Measurements from ENCODE around the gene SYTL5.

Gene SYTL5

DNA sequence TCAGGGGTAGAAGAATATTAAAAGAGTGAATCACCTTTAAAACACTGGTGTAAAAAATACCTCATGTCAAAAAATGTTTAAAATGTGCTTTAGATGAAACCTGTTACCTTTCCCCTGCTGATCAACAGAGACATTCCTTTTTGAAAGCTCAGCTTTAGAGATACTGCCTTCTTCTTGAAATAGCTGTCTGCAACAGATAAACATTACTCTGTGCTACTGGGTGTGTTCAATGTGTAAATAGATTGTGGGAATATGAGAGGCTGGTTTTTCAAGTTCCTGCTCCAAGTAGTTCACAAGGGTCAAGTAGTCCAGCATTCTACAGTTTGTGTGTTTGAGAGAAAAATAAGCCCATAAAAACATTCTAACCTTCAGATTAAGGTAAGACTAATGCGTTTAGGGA, at the start of gene SYTL5:
TSS of gene SYTL5 (plus strand) at position 263 of the 400 bp plus-strand sequence. CDS start 27,337 bp downstream, outside the sequence.
- no peak within 1 kb of the TSS for H3K4me3 ChIP-seq
- TF ChIP-seq FOXP2 (optimal IDR thresholded peaks at IDR 0.05; ENCODE audit: control extremely low read depth, extremely low read length, insufficient read depth): no peak
- H3K27ac ChIP-seq: no peak within 1 kb of the TSS
- H3K36me3 ChIP-seq (ENCODE audit: insufficient read depth, low read length): no peaks in the 10 kb centered on the region
- no peak for DNase-seq (ENCODE audit: low read depth, low spot score)
- H3K9me3 ChIP-seq (ENCODE audit: low read depth, low read length): no peaks in the 10 kb centered on the region
- no peak within 1 kb of the TSS for H3K9ac ChIP-seq (ENCODE audit: insufficient read length)

DNA sequence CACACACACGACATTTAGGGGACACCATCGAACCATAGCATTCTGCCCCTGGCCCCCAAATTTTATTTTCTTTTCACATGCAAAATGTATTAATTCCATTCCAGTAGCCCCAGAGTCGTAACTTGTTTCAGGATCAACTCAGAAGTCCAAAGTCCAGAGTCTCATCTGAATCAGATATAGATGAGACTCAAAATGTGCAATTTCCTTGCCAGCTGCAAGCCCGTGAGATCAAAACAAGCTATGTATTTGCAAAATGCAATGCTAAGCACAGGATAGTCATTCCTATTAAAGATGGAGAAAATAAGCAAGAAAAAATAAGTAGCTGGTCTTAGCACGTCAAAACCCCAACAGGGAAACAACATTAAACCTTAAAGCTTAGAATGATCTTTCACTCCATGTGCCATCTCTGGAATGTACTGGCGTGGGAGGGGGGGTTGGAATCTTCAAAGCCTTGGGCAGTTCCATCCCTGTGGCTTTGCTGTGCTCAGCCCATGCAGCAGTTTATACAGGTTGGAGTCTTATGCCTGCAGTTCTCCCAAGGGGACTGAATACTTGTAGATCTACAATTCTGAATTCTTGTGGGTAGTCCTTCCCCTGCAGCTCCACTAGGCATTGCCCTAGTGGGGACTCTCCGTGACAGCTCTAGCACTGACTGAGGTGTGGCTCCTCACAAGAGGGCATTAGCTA, 47.7 kb upstream of the SYTL5 start:
- Histone ChIP-seq H3K9me3 (ENCODE audit: low read depth, low read length) (no peaks in the 10 kb centered on the region), H3K27ac (no peak overlapping the region), H3K9ac (ENCODE audit: insufficient read length) (no peak overlapping the region), H3K36me3 (ENCODE audit: insufficient read depth, low read length) (no peaks in the 10 kb centered on the region), H3K4me3 (peak overlapping the region; percentile 33)
- no peak for TF ChIP-seq EZH2 (IDR thresholded peaks at IDR 0.05)
- no peak for TF ChIP-seq POLR2AphosphoS5 (IDR thresholded peaks at IDR 0.05; ENCODE audit: borderline replicate concordance, low read depth, low read length)
- TF ChIP-seq FOXP2 (optimal IDR thresholded peaks at IDR 0.05; ENCODE audit: control extremely low read depth, extremely low read length, insufficient read depth): no peak
- peak; percentile 16 for DNase-seq (ENCODE audit: low read depth, low spot score)

DNA sequence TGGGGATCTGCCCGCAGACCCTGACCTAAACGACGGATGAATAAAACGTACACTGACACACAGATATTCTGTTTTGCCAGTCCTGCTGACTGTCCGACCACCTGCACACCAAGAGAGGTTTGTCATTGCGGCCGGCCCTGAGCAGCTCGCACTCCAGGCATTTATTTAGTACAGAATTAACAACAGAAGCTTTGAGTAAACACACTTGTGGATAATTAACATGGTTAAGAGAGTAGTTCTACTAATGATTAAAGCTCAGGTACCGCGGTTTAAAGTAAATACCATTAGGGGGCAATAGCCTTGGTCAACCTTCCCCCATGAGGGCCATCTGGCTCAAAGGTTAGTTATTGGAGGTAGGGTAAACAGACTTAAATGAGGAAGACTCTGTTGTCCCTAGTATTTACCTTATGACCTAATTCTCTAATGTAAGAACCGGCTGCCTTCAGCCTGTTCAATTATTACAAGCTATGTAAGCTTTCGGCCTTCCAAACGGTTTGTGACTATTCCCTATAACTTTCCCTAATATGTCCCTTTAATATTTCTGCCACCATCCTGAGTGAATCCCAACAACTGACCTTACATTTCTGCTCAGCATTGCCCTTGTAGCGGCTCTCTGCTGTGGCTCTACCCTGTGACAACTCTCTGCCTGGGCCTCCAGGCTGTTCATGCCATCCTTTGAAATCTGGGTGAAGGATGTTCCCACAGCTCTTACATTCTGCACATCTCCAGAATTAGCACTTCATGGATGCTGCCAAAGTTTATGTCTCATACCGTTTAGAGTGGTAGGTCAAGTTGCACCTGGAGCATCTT, 46.9 kb upstream of the SYTL5 start:
- TF ChIP-seq FOXP2 (optimal IDR thresholded peaks at IDR 0.05; ENCODE audit: control extremely low read depth, extremely low read length, insufficient read depth) (no peak), EZH2 (IDR thresholded peaks at IDR 0.05) (no peak), POLR2AphosphoS5 (IDR thresholded peaks at IDR 0.05; ENCODE audit: borderline replicate concordance, low read depth, low read length) (no peak)
- Histone ChIP-seq H3K36me3 (ENCODE audit: insufficient read depth, low read length) (no peaks in the 10 kb centered on the region), H3K9ac (ENCODE audit: insufficient read length) (no peak overlapping the region), H3K27ac (no peak overlapping the region), H3K4me3 (no peak overlapping the region), H3K9me3 (ENCODE audit: low read depth, low read length) (no peaks in the 10 kb centered on the region)
- no peak for DNase-seq (ENCODE audit: low read depth, low spot score)

DNA sequence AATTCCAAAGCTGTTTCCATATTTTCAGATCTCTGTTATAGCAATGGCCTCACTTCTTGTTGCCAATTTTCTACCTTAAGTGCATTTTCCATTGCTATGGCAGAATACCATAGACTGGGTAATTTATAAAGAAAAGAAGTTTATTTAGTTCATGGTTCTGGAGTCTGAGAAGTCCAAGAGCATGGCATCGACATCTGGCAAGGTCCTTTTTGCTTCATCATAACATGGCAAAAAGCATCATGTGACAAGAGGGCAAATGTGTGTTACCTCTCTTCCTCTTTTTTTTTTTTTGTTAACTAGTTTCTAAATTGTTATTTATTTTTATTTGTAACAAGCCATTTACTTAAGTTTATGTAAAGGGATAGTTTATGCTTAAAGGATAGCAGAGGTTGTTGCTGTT, 45.2 kb upstream of the SYTL5 start:
- Histone ChIP-seq H3K36me3 (ENCODE audit: insufficient read depth, low read length) (no peaks in the 10 kb centered on the region), H3K9me3 (ENCODE audit: low read depth, low read length) (no peaks in the 10 kb centered on the region), H3K27ac (no peak overlapping the region), H3K4me3 (no peak overlapping the region), H3K9ac (ENCODE audit: insufficient read length) (no peak overlapping the region)
- no peak for DNase-seq (ENCODE audit: low read depth, low spot score)
- no peak for TF ChIP-seq POLR2AphosphoS5 (IDR thresholded peaks at IDR 0.05; ENCODE audit: borderline replicate concordance, low read depth, low read length)
- TF ChIP-seq FOXP2 (optimal IDR thresholded peaks at IDR 0.05; ENCODE audit: control extremely low read depth, extremely low read length, insufficient read depth): no peak
- TF ChIP-seq EZH2 (IDR thresholded peaks at IDR 0.05): no peak

DNA sequence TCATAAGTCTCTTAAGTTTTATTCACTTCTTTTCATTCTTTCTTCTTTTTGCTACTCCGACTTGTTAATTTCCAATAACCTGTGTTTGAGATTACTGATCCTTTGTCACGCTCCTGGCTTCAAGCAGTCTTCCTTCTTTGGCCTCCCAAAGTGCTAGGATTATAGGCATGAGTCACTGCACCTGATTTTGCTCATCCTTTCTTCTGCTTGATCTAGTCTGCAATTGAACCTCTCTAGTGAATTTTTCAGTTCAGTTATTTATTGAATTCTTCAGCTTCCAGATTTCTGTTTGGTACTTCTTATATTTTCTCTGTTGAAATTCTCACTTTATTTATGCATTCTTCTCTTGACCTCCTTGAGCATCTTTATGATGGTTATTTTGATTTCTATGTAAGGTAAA, 38.6 kb upstream of the SYTL5 start:
- Histone ChIP-seq H3K4me3 (no peak overlapping the region), H3K27ac (no peak overlapping the region), H3K9ac (ENCODE audit: insufficient read length) (no peak overlapping the region), H3K36me3 (ENCODE audit: insufficient read depth, low read length) (no peaks in the 10 kb centered on the region), H3K9me3 (ENCODE audit: low read depth, low read length) (no peaks in the 10 kb centered on the region)
- DNase-seq (ENCODE audit: low read depth, low spot score): no peak
- TF ChIP-seq FOXP2 (optimal IDR thresholded peaks at IDR 0.05; ENCODE audit: control extremely low read depth, extremely low read length, insufficient read depth) (no peak), EZH2 (IDR thresholded peaks at IDR 0.05) (no peak), POLR2AphosphoS5 (IDR thresholded peaks at IDR 0.05; ENCODE audit: borderline replicate concordance, low read depth, low read length) (no peak)

DNA sequence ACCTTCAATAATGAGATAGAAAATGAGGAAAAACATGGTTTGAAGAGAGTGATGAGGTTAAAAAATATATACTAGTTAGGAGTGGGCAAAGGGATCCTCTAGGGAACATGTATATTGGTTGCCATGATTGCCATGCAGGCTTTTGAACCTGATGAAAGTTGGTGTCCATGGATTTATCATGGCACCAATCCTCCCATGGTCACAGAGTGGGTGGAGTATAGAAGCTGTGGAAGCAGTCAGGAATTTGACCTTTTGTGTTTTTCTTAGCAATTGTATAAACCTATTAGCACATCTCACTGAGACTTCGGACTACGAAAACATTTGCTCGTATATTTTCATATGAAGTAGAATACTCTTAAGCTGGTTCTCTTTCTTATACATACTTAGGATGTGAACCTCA, 30.9 kb upstream of the SYTL5 start:
- Histone ChIP-seq H3K4me3 (no peak overlapping the region), H3K27ac (no peak overlapping the region), H3K9ac (ENCODE audit: insufficient read length) (no peak overlapping the region), H3K9me3 (ENCODE audit: low read depth, low read length) (no peaks in the 10 kb centered on the region), H3K36me3 (ENCODE audit: insufficient read depth, low read length) (no peaks in the 10 kb centered on the region)
- TF ChIP-seq EZH2 (IDR thresholded peaks at IDR 0.05): no peak
- TF ChIP-seq POLR2AphosphoS5 (IDR thresholded peaks at IDR 0.05; ENCODE audit: borderline replicate concordance, low read depth, low read length): no peak
- no peak for TF ChIP-seq FOXP2 (optimal IDR thresholded peaks at IDR 0.05; ENCODE audit: control extremely low read depth, extremely low read length, insufficient read depth)
- no peak for DNase-seq (ENCODE audit: low read depth, low spot score)

DNA sequence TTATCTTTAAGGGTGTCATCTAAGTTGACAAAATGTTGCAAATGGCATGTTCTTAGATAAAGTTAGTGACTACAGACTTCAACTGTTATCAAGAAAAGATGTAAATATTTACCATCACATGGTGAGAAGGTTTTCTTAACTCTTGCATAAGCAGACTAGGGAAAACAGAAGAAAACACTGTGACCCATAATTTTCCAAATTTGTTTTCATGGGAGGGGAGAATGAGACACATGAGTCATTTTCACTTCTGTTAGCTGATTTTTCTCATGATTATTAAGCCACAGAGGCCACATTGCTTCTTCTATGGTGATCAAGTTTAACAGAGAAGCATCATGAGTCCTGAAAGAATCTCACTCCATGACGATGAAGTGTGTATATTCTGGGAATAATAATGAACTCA, 30.2 kb upstream of the SYTL5 start:
- Histone ChIP-seq H3K9me3 (ENCODE audit: low read depth, low read length) (no peaks in the 10 kb centered on the region), H3K9ac (ENCODE audit: insufficient read length) (no peak overlapping the region), H3K27ac (no peak overlapping the region), H3K36me3 (ENCODE audit: insufficient read depth, low read length) (no peaks in the 10 kb centered on the region), H3K4me3 (no peak overlapping the region)
- DNase-seq (ENCODE audit: low read depth, low spot score): no peak
- no peak for TF ChIP-seq EZH2 (IDR thresholded peaks at IDR 0.05)
- no peak for TF ChIP-seq FOXP2 (optimal IDR thresholded peaks at IDR 0.05; ENCODE audit: control extremely low read depth, extremely low read length, insufficient read depth)
- no peak for TF ChIP-seq POLR2AphosphoS5 (IDR thresholded peaks at IDR 0.05; ENCODE audit: borderline replicate concordance, low read depth, low read length)

DNA sequence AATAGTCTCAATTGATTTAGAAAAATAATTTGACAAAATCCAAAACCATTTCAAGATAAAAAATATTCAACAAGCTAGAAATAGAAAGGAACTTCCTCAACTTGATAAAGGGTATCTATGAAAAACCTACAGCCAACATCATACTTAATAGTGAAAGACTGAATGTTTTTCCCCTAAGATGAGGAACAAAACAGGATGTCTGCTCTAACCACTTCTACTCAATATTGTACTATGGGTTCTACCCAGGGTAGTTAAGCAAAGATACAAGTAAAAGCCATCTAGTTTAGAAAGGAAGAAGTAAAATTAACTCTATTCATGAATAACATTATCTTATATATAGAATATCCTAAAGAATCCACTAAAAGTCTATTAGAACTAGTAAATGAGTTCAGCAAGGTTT, 21.5 kb upstream of the SYTL5 start:
- Histone ChIP-seq H3K9ac (ENCODE audit: insufficient read length) (no peak overlapping the region), H3K27ac (no peak overlapping the region), H3K4me3 (no peak overlapping the region), H3K36me3 (ENCODE audit: insufficient read depth, low read length) (no peaks in the 10 kb centered on the region), H3K9me3 (ENCODE audit: low read depth, low read length) (no peaks in the 10 kb centered on the region)
- no peak for TF ChIP-seq EZH2 (IDR thresholded peaks at IDR 0.05)
- TF ChIP-seq FOXP2 (optimal IDR thresholded peaks at IDR 0.05; ENCODE audit: control extremely low read depth, extremely low read length, insufficient read depth): no peak
- no peak for TF ChIP-seq POLR2AphosphoS5 (IDR thresholded peaks at IDR 0.05; ENCODE audit: borderline replicate concordance, low read depth, low read length)
- no peak for DNase-seq (ENCODE audit: low read depth, low spot score)

Data from SK-N-MC (cell line).